Muscle layer of colon (tissue), 2 donors: ENCODE measurements around the gene CBX6.

Source experiments
- H3K27ac ChIP-seq: one replicate; pipeline ENCODE4 v1.7.0; 2013; ENCODE audit warnings: low read depth, mild to moderate bottlenecking, low read length, moderate library complexity
- H3K27me3 ChIP-seq, 2 donors: one replicate each; pipeline ENCODE4 v1.7.0; 2013; ENCODE audit warnings: low read length in 2 of 2, mild to moderate bottlenecking in 2 of 2; ENCODE audit not compliant: insufficient read depth in 2 of 2, control insufficient read depth in 1 of 2
- H3K36me3 ChIP-seq: one replicate; pipeline ENCODE4 v1.7.0; 2013; ENCODE audit warnings: mild to moderate bottlenecking, low read length; ENCODE audit not compliant: insufficient read depth
- H3K4me1 ChIP-seq: one replicate; pipeline ENCODE4 v1.7.0; 2013; ENCODE audit warnings: mild to moderate bottlenecking, low read length; ENCODE audit not compliant: insufficient read depth
- H3K4me3 ChIP-seq, 2 donors: one replicate each; pipeline ENCODE4 v1.7.0; 2013; ENCODE audit warnings: low read length in 2 of 2, low read depth in 1 of 2, mild to moderate bottlenecking in 1 of 2, moderate library complexity in 1 of 2
- H3K9ac ChIP-seq: one replicate; pipeline ENCODE4 v1.7.0; 2013; ENCODE audit warnings: low read length
- H3K9me3 ChIP-seq: one replicate; pipeline ENCODE4 v1.7.0; 2013; ENCODE audit warnings: mild to moderate bottlenecking, low read length
- donor health status: abdominal sarcoma.
- donor health status: Adenocarcinoma of cecum.

CBX6 gene

GRCh38 chr22:38871360-38872171 lies 450 bp downstream of the CBX6 start:
- peaks cover 46% of the 10 kb centered on the region for H3K4me1 ChIP-seq
- H3K36me3 ChIP-seq: peaks cover 21% of the 10 kb centered on the region
- H3K9ac ChIP-seq: peak overlapping the region; percentile 84
- no peaks in the 10 kb centered on the region for H3K27me3 ChIP-seq
- peak overlapping the region; percentile 71 to 79 for H3K4me3 ChIP-seq
- peak overlapping the region; percentile 85 for H3K27ac ChIP-seq
- H3K9me3 ChIP-seq: no peaks in the 10 kb centered on the region

GRCh38 chr22:38870791-38871359 lies 1.1 kb downstream of the CBX6 start:
- Histone ChIP-seq H3K36me3 (peaks cover 24% of the 10 kb centered on the region), H3K27me3 (no peaks in the 10 kb centered on the region), H3K9me3 (no peaks in the 10 kb centered on the region), H3K9ac (peak overlapping the region; percentile 84), H3K4me1 (peaks cover 50% of the 10 kb centered on the region), H3K27ac (peak overlapping the region; percentile 85), H3K4me3 (peak overlapping the region; percentile 71 to 79)

- H3K4me3 ChIP-seq: peak overlapping the region; percentile 12 to 71
- peaks cover 56% of the 10 kb centered on the region for H3K4me1 ChIP-seq
- peak overlapping the region; percentile 84 for H3K9ac ChIP-seq
- H3K36me3 ChIP-seq: peaks cover 30% of the 10 kb centered on the region
- H3K9me3 ChIP-seq: no peaks in the 10 kb centered on the region
- peak overlapping the region; percentile 85 for H3K27ac ChIP-seq
- H3K27me3 ChIP-seq: no peaks in the 10 kb centered on the region
Measured at GRCh38 chr22:38870312-38870741, 1.7 kb downstream of the CBX6 start.

- Histone ChIP-seq H3K4me1 (peaks cover 62% of the 10 kb centered on the region), H3K9me3 (no peaks in the 10 kb centered on the region), H3K27ac (no peak overlapping the region), H3K36me3 (peaks cover 34% of the 10 kb centered on the region), H3K27me3 (no peaks in the 10 kb centered on the region), H3K4me3 (peak overlapping the region in 1 of 2 donors; percentile 71), H3K9ac (no peak overlapping the region)
Measured at GRCh38 chr22:38869663-38870062, 2.4 kb downstream of the CBX6 start.

- no peaks in the 10 kb centered on the region for H3K27me3 ChIP-seq
- H3K9ac ChIP-seq: no peak overlapping the region
- no peak overlapping the region for H3K4me3 ChIP-seq
- H3K36me3 ChIP-seq: peaks cover 34% of the 10 kb centered on the region
- H3K4me1 ChIP-seq: peaks cover 68% of the 10 kb centered on the region
- H3K27ac ChIP-seq: no peak overlapping the region
- no peaks in the 10 kb centered on the region for H3K9me3 ChIP-seq
Measured at GRCh38 chr22:38868886-38869381, 3.1 kb downstream of the CBX6 start.

- Histone ChIP-seq H3K27ac (no peak overlapping the region), H3K36me3 (peaks cover 34% of the 10 kb centered on the region), H3K9me3 (no peaks in the 10 kb centered on the region), H3K4me3 (no peak overlapping the region), H3K27me3 (no peaks in the 10 kb centered on the region), H3K4me1 (peaks cover 64% of the 10 kb centered on the region), H3K9ac (peak overlapping the region; percentile 16)
Measured at GRCh38 chr22:38868286-38868721, 3.7 kb downstream of the CBX6 start.

- Histone ChIP-seq H3K36me3 (peaks cover 34% of the 10 kb centered on the region), H3K4me3 (no peak overlapping the region), H3K9ac (no peak overlapping the region), H3K9me3 (no peaks in the 10 kb centered on the region), H3K4me1 (peaks cover 67% of the 10 kb centered on the region), H3K27ac (no peak overlapping the region), H3K27me3 (no peaks in the 10 kb centered on the region)
Measured at GRCh38 chr22:38867471-38868285, 4.3 kb downstream of the CBX6 start.

GRCh38 chr22:38867124-38867455 lies 4.9 kb downstream of the CBX6 start:
- no peak overlapping the region for H3K27ac ChIP-seq
- H3K9me3 ChIP-seq: no peaks in the 10 kb centered on the region
- H3K4me3 ChIP-seq: no peak overlapping the region
- H3K36me3 ChIP-seq: peaks cover 34% of the 10 kb centered on the region
- H3K4me1 ChIP-seq: peaks cover 71% of the 10 kb centered on the region
- no peaks in the 10 kb centered on the region for H3K27me3 ChIP-seq
- no peak overlapping the region for H3K9ac ChIP-seq

GRCh38 chr22:38866399-38867123 lies 5.5 kb downstream of the CBX6 start:
- Histone ChIP-seq H3K4me3 (no peak overlapping the region), H3K27me3 (no peaks in the 10 kb centered on the region), H3K9me3 (no peaks in the 10 kb centered on the region), H3K9ac (no peak overlapping the region), H3K4me1 (peaks cover 75% of the 10 kb centered on the region), H3K36me3 (peaks cover 34% of the 10 kb centered on the region), H3K27ac (no peak overlapping the region)

GRCh38 chr22:38866024-38866398 lies 6.0 kb downstream of the CBX6 start:
- no peak overlapping the region for H3K4me3 ChIP-seq
- no peak overlapping the region for H3K9ac ChIP-seq
- peaks cover 75% of the 10 kb centered on the region for H3K4me1 ChIP-seq
- no peak overlapping the region for H3K27ac ChIP-seq
- H3K9me3 ChIP-seq: no peaks in the 10 kb centered on the region
- peaks cover 34% of the 10 kb centered on the region for H3K36me3 ChIP-seq
- no peaks in the 10 kb centered on the region for H3K27me3 ChIP-seq
